ENCODE data around the gene LMO3. TPM values are rescaled to one million over a fixed set of nuclear protein-coding genes. Genes with fewer than 3 reads are reported as not detected.

The LMO3 gene
- 4.1 and 10.8 TPM in 2 replicates for total RNA-seq

GRCh38 chr12:16606117-16606200, at the start of gene LMO3:
Gene LMO3, minus strand, starts transcription at chr12:16606162. Its CDS starts 5,302 bp downstream, at chr12:16600860.

Data from smooth muscle cell of bladder (primary cell).